GM21423 (cell line): Measurements from ENCODE around the gene NKX6-1.

Experiments
- ATAC-seq: cut with Tn5 transposase; IDR thresholded peaks from one replicate; pipeline ENCODE4 v1.9.1; 2021; ENCODE audit warnings: mild to moderate bottlenecking, moderate library complexity; ENCODE audit not compliant: unreplicated experiment

The NKX6-1 gene

GRCh38 chr4:84480082-84480481 lies 19.0 kb downstream of the NKX6-1 start:
- ATAC-seq: no peak

GRCh38 chr4:84479663-84480062 lies 19.4 kb downstream of the NKX6-1 start:
- no peak for ATAC-seq

- no peak for ATAC-seq
These were observed 21.4 kb downstream of the NKX6-1 start for GRCh38 chr4:84477738-84478137.

- ATAC-seq: no peak
These were observed 25.0 kb downstream of the NKX6-1 start for GRCh38 chr4:84474107-84474506.

- ATAC-seq: no peak
These were observed 26.9 kb downstream of the NKX6-1 start for GRCh38 chr4:84472154-84472553.

- no peak for ATAC-seq
These were observed 28.8 kb downstream of the NKX6-1 start for GRCh38 chr4:84470204-84470785.

- ATAC-seq: no peak
These were observed 31.5 kb downstream of the NKX6-1 start for GRCh38 chr4:84467601-84468000.

GRCh38 chr4:84459783-84460182 lies 39.3 kb downstream of the NKX6-1 start:
- no peak for ATAC-seq

- no peak for ATAC-seq
These were observed 42.9 kb downstream of the NKX6-1 start for GRCh38 chr4:84456157-84456556.

GRCh38 chr4:84455697-84456096 lies 43.4 kb downstream of the NKX6-1 start:
- no peak for ATAC-seq

- no peak for ATAC-seq
These were observed 47.5 kb downstream of the NKX6-1 start for GRCh38 chr4:84451546-84451945.

- no peak for ATAC-seq
These were observed 55.6 kb downstream of the NKX6-1 start for GRCh38 chr4:84443523-84443922.

- ATAC-seq: no peak
These were observed 56.3 kb downstream of the NKX6-1 start for GRCh38 chr4:84442778-84443177.
